Spleen (tissue), 11 donors: ENCODE data around the gene PTPRC. TPM values are rescaled to one million over a fixed set of nuclear protein-coding genes. Genes with fewer than 3 reads are reported as not detected.
A peak's percentile ranks its signal among the peaks of the same experiment; 100 is the strongest.

Experiments used
- DNase-seq: peaks from one replicate; pipeline ENCODE4 v3.0.0-alpha.2; 2020
- H3K27ac ChIP-seq, 8 donors: fragments of 200-600 bp; sonication (generic) in 7 of 8; 1 replicate in 4 of 8; 2 replicates in 4 of 8; pipeline versions ENCODE4 v1.5.0 to v1.8.0; 2016 to 2021; ENCODE audit warnings: inconsistent platforms in 4 of 8, mild to moderate bottlenecking in 4 of 8, moderate library complexity in 1 of 8
- H3K27me3 ChIP-seq, 7 donors: fragments of 200-600 bp; sonication (generic) in 6 of 7; replicated peaks in 1 of 7; 1 replicate in 4 of 7; 2 replicates in 3 of 7; pipeline versions ENCODE4 v1.5.0 to v1.8.0; 2016 to 2021; ENCODE audit warnings: inconsistent platforms in 3 of 7, mild to moderate bottlenecking in 1 of 7
- H3K36me3 ChIP-seq, 6 donors: fragments of 200-600 bp; sonication (generic) in 5 of 6; 1 replicate in 4 of 6; 2 replicates in 2 of 6; pipeline versions ENCODE4 v1.5.0 to v1.8.0; 2016 to 2021; ENCODE audit warnings: inconsistent platforms in 2 of 6
- H3K4me1 ChIP-seq, 6 donors: fragments of 200-600 bp; sonication (generic) in 5 of 6; 1 replicate in 3 of 6; 2 replicates in 3 of 6; pipeline versions ENCODE4 v1.5.0 to v1.8.0; 2016 to 2021; ENCODE audit warnings: inconsistent platforms in 3 of 6
- H3K4me3 ChIP-seq, 8 donors: fragments of 200-600 bp; sonication (generic) in 7 of 8; 1 replicate in 4 of 8; 2 replicates in 4 of 8; pipeline versions ENCODE4 v1.5.0 to v1.8.0; 2016 to 2021; ENCODE audit warnings: inconsistent platforms in 4 of 8, mild to moderate bottlenecking in 4 of 8, moderate library complexity in 2 of 8
- H3K9me3 ChIP-seq, 8 donors: fragments of 200-600 bp; sonication (generic) in 7 of 8; 1 replicate in 4 of 8; 2 replicates in 4 of 8; pipeline versions ENCODE4 v1.5.0 to v1.8.0; 2016 to 2021; ENCODE audit warnings: inconsistent platforms in 4 of 8
- POLR2A ChIP-seq, 3 donors: fragments of 450-650 bp; IDR thresholded peaks; one replicate each; pipeline ENCODE4 v1.5.1; 2017; ENCODE audit warnings: antibody characterized with exemption in 3 of 3, mild to moderate bottlenecking in 1 of 3
- POLR2AphosphoS5 ChIP-seq, 3 donors: sonication (generic); formaldehyde crosslinking; IDR thresholded peaks; one replicate each; pipeline ENCODE4 v1.5.1; 2017; ENCODE audit warnings: antibody characterized with exemption in 3 of 3
- WGBS, 5 donors: extraction: QIAGEN DNeasy Blood & Tissue Kit in 3 of 5; methylation state at CpG; one replicate each; pipeline versions ENCODE4 v1.1.5 to v1.1.7; 2013 to 2018; 5-methylcytosine and 5-hydroxymethylcytosine counted together
- intact Hi-C: fragments of 100-400 bp; cut with DNase I; formaldehyde crosslinking; loops from one replicate; pipeline ENCODE4 v1.15.0; 2023; ENCODE audit warnings: low total_unique reads
- polyA plus RNA-seq, 3 donors: library from polyadenylated mRNA; stranded (reverse); fragments of 200-250 nt; gene quantifications; one replicate each; pipeline ENCODE4 v1.2.1, GENCODE V29; 2013
- total RNA-seq, 7 donors: library from RNA; depleted of rRNA in 3 of 7; stranded (reverse); fragments of >200 nt in 3 of 7; fragmentation: NEBNext Ultra II Directional in 4 of 7; extraction: Animal tissue kit (Norgen Biotek cat#: 25700) in 4 of 7; gene quantifications; one replicate each; pipeline versions ENCODE4 v1.1.0 to v1.2.1, GENCODE V29; 2016 to 2021
- TF ChIP-seq, protein P1 (sequence below), 11 experiments: fragments of 200-600 bp in 7 of 11; fragments of 450-650 bp in 4 of 11; sonication (generic) in 4 of 11; IDR thresholded peaks in 8 of 11; conservative IDR thresholded peaks in 3 of 11; 1 replicate in 7 of 11; 2 replicates in 4 of 11; pipeline versions ENCODE4 v1.4.0 to v1.8.0; 2016 to 2021; ENCODE audit warnings: antibody characterized with exemption in 11 of 11, inconsistent platforms in 4 of 11, mild to moderate bottlenecking in 1 of 11
- donor health status: healthy with polysubstance abuse.
- donor health status: DM: no; HTN: no; CAD: no; lungs with moderate emphysema.
- donor health status: DM: no; HTN: no; CAD: no.
- donor health status: Bipolar disorder and iron deficiency.
- donor health status: healthy.
- donor health status: DM: no; HTN: no; CAD: no.
- donor health status: DM: yes; HTN: yes; CAD: no.

The PTPRC gene
- total and polyA plus RNA-seq, 10 donors, result 79.2 to 716 (median 476) TPM

GRCh38 chr1:198601936-198602889 is 36.6 kb upstream of the PTPRC start:
- Histone ChIP-seq H3K27me3 (no peaks in the 10 kb centered on the region), H3K9me3 (peaks cover 0 to 8% (median 0%) of the 10 kb centered on the region in 8 donors), H3K4me1 (peaks cover 0 to 85% (median 47%) of the 10 kb centered on the region in 6 donors), H3K4me3 (no peak overlapping the region), H3K27ac (peak overlapping the region in 6 of 8 donors; percentile 17 to 64 (median 52)), H3K36me3 (no peaks in the 10 kb centered on the region)
- TF ChIP-seq POLR2AphosphoS5 (IDR thresholded peaks at IDR 0.05) (no peak), POLR2A (IDR thresholded peaks at IDR 0.05) (no peak)
- TF ChIP-seq, protein P1, sequence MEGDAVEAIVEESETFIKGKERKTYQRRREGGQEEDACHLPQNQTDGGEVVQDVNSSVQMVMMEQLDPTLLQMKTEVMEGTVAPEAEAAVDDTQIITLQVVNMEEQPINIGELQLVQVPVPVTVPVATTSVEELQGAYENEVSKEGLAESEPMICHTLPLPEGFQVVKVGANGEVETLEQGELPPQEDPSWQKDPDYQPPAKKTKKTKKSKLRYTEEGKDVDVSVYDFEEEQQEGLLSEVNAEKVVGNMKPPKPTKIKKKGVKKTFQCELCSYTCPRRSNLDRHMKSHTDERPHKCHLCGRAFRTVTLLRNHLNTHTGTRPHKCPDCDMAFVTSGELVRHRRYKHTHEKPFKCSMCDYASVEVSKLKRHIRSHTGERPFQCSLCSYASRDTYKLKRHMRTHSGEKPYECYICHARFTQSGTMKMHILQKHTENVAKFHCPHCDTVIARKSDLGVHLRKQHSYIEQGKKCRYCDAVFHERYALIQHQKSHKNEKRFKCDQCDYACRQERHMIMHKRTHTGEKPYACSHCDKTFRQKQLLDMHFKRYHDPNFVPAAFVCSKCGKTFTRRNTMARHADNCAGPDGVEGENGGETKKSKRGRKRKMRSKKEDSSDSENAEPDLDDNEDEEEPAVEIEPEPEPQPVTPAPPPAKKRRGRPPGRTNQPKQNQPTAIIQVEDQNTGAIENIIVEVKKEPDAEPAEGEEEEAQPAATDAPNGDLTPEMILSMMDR (IDR thresholded peaks at IDR 0.05 in 8 of 11, conservative IDR thresholded peaks at IDR 0.05 in 3 of 11), result no peak
- intact Hi-C loops, result no loop called here
- WGBS, 5 donors, result 76 to 89% (median 79%) methylated on average over 2 of the region's 2 CpGs
- DNase-seq, result no peak

GRCh38 chr1:198604975-198605374 is 33.9 kb upstream of the PTPRC start:
- peaks cover 0 to 8% (median 0%) of the 10 kb centered on the region in 8 donors for H3K9me3 ChIP-seq
- H3K4me3 ChIP-seq, result no peak overlapping the region
- no peak for DNase-seq
- whole genome bisulfite sequencing, 5 donors, result 25 to 50% (median 28%) methylated on average over 1 of the region's 1 CpG
- no peak overlapping the region for H3K27ac ChIP-seq
- H3K36me3 ChIP-seq, result no peaks in the 10 kb centered on the region
- TF ChIP-seq, protein P1 (IDR thresholded peaks at IDR 0.05 in 8 of 11, conservative IDR thresholded peaks at IDR 0.05 in 3 of 11), result no peak
- TF ChIP-seq POLR2A (IDR thresholded peaks at IDR 0.05) (no peak), POLR2AphosphoS5 (IDR thresholded peaks at IDR 0.05) (no peak)
- H3K27me3 ChIP-seq, result no peaks in the 10 kb centered on the region
- peaks cover 0 to 62% (median 24%) of the 10 kb centered on the region in 6 donors for H3K4me1 ChIP-seq
- intact Hi-C loops, result no loop called here

DNA sequence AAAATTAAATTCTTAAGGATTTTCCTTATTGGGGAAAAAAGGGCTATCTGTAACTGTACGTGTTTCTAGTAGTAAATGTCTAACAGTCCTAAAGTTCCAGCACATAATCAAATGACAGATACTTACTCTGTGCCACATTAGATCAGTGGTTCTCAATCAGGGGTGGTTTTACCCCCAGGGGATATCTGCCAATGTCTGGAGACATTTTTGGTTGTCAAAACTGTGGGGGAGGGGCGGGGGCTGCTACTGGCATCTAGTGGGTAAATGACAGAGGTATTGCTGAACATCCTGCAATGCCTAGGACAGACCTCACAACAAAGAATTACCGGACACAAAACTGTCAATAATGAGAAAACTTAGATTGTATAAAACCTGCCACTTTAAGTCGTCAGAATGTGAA is 33.4 kb upstream of the PTPRC start:
- Histone ChIP-seq H3K27ac (no peak overlapping the region), H3K4me1 (peaks cover 0 to 64% (median 26%) of the 10 kb centered on the region in 6 donors), H3K4me3 (no peak overlapping the region), H3K9me3 (peaks cover 0 to 8% (median 0%) of the 10 kb centered on the region in 8 donors), H3K36me3 (no peaks in the 10 kb centered on the region), H3K27me3 (no peaks in the 10 kb centered on the region)
- intact Hi-C loops, result no loop called here
- WGBS, 5 donors, result 63 to 72% (median 69%) methylated on average over 4 of the region's 4 CpGs
- TF ChIP-seq POLR2AphosphoS5 (IDR thresholded peaks at IDR 0.05) (no peak), POLR2A (IDR thresholded peaks at IDR 0.05) (no peak)
- TF ChIP-seq, protein P1 (IDR thresholded peaks at IDR 0.05 in 8 of 11, conservative IDR thresholded peaks at IDR 0.05 in 3 of 11), result no peak
- no peak for DNase-seq

- no peak for TF ChIP-seq POLR2A (IDR thresholded peaks at IDR 0.05)
- TF ChIP-seq, protein P1 (IDR thresholded peaks at IDR 0.05 in 8 of 11, conservative IDR thresholded peaks at IDR 0.05 in 3 of 11), result no peak
- Histone ChIP-seq H3K27me3 (no peaks in the 10 kb centered on the region), H3K4me3 (no peak overlapping the region), H3K9me3 (peaks cover 0 to 2% (median 0%) of the 10 kb centered on the region in 8 donors), H3K4me1 (peaks cover 0 to 64% (median 28%) of the 10 kb centered on the region in 6 donors), H3K27ac (peak overlapping the region in 1 of 8 donors; percentile 16), H3K36me3 (no peaks in the 10 kb centered on the region)
- intact Hi-C loops, result no loop called here
- WGBS, 5 donors, result 82 to 93% (median 88%) methylated on average over 3 of the region's 3 CpGs
- no peak for DNase-seq
These were observed 32.8 kb upstream of the PTPRC start for GRCh38 chr1:198606020-198606438.
